NCI-H146 treated with DMSO at 0.1 percent for 48 hours (cell line): ENCODE measurements around the gene IGSF3.

Experiments
- DNase-seq: peaks from one replicate; lab custom pipeline; 2025; ENCODE audit not compliant: unreplicated experiment; lab: John Stamatoyannopoulos, UW

The IGSF3 gene

DNA sequence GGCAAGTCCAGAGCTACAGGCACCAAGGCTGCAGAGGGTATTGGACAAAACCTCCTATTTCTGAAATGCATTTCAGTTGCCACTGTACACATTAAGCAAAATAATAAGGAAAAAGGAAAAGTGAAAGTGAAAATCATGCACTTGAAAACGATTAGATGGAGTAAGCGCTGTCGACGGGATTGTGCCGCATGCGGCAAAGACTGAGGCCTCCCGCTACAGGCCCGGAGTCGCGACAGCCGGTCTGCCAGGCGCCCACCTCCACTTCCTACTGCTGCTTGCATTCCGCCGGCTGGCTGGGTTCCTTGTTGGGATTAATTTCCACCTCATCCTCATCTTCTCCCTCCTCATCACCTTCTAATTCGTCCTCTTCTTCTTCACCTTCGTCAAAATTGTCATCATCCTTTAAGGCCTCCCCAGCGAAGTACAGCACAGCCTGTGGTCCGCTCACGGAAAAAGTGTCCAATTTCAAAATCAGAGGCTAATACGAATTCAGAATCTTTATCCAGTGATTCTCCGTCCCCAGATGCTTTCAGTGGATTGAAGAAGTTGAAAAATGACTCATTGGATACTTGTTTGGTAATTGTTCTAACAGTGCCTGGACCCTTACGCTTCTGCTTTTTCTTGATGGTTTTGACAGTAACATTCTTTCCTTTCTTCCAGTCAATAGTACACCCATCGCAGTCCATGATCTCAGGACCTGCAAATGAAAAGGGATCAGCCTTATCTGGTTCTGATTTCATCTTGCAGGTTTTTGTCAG, 134.7 kb downstream of the IGSF3 start:
- DNase-seq: no peak

DNA sequence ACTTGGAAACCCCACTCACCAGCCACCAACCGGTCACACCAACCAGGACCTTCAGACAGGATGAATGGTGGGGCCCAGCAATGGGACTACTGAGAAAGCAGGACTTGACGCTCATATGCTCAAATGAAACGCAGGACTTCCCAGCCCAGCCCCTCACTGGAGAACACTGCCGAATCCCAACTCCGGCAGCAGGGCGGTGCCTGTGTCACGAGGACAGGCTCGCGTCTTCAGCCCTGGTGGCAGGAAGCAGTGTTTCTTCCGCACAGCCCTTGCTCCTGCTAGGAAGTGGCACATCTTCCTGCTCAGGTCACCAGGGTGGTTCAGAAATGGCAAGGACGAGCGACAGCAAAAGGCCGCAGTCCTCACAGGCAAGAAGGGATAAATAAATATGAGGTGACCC, 135.6 kb downstream of the IGSF3 start:
- DNase-seq: no peak

DNA sequence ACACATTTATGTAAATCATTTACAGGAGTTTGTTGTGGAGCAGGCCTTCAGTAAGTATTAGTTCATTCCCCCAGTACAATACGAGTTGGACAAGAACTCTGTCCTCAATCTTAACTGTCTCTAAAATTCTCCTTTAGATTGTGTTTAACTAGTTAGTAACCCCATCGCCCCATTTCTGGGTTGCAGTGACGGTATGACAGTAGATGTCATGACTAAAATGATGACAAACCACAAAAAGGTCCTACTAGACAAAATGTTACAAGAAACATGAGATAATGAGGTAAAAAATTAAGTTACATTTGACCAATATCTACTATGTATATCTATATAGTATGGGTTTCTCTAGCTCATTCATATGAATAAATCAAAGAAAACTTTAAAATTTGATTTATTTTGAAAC, 137.9 kb downstream of the IGSF3 start:
- no peak for DNase-seq

DNA sequence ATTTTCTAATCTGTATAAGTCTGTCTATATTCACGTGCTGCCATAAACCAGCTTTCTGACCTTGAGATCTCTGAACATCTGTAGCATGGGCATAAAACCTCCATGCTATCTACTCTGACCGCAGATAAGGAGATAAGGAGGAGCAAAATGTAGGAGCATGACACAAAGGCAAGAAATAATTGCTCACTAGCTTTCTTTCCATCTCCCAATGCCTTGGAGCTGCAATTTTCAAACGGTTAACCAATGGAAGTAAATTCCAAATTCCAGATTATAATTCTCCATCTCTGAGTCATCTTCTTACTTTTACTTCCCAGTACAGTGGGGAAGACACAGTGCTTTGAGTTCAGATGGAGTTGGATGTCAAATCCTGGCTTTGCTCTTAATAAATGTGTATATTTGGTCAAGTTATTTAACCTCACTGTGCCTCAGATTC, 138.3 kb downstream of the IGSF3 start:
- no peak for DNase-seq

DNA sequence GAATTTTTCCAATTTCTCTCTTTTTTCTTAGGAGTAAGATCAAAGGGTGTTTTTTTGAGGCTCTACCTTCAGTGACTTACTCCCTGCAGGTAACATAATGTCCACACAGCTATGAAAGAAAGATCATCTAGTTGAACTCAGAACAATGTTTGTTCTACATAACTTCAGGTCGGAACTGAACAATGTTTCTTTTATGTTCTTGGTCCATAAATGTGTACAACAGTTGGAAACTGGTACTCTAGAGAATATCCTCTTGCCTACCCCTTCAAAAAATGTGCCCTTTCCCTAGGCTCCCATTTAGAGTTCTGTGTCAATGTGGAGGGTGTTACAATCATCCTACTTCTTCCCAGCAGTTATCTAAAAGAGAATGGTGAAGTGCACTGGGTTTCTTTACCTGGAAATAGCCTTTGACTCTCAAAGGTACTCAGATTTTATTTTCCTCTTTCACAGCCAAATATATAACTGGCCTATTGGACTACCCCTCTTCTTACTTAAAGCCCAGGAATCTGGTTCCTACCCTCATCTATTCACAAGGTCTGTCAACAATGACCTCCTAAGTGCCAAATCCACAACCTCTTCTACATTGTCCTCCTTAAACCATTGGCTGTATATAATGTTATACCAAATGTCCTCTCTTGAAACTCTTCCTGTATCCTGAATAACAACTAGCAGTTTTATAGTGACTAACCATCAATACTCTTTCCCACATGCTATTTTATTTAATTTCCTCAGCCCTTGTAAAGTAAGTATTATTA, 139.0 kb downstream of the IGSF3 start:
- DNase-seq: no peak

DNA sequence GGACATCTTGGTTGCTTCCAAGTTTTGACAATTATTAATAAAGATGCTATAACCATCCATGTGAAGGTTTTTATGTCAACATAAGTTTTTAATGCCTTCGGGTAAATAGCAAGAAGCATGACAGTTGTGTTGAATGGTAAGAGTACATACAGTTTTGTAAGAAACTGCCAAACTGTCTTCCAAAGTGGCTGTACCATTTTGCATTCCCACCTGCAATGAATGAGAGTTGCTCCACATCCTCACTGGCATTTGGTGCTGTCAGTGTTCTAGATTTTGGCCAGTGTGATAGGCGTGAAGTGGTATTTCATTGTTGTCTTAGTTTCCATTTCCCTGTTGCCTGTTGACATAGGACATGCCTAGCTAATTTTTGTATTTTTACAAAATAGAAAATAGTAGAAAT, 142.1 kb downstream of the IGSF3 start:
- no peak for DNase-seq
